Effector memory CD4-positive, alpha-beta T cell (primary cell): ENCODE results near the gene NCOA7.
A peak's percentile ranks its signal among the peaks of the same experiment; 100 is the strongest.

Experiments used
- DNase-seq, 3 donors: peaks; one replicate each; pipeline ENCODE4 v3.0.0-alpha.2; 2020
- H3K27ac ChIP-seq: 2 replicates; pipeline ENCODE4 v1.7.0; 2013; ENCODE audit warnings: mild to moderate bottlenecking, low read length, moderate library complexity; ENCODE audit not compliant: insufficient read depth, poor library complexity, severe bottlenecking
- H3K27me3 ChIP-seq: replicated peaks from 2 replicates; pipeline ENCODE4 v1.7.0; 2013; ENCODE audit warnings: mild to moderate bottlenecking, low read length; ENCODE audit not compliant: insufficient read depth, control insufficient read depth, poor library complexity, severe bottlenecking
- H3K36me3 ChIP-seq: 2 replicates; pipeline ENCODE4 v1.7.0; 2013; ENCODE audit warnings: mild to moderate bottlenecking, low read length, moderate library complexity; ENCODE audit not compliant: control insufficient read depth, insufficient read depth
- H3K4me1 ChIP-seq: 2 replicates; pipeline ENCODE4 v1.7.0; 2013; ENCODE audit warnings: low read length, mild to moderate bottlenecking; ENCODE audit not compliant: control insufficient read depth, insufficient read depth, poor library complexity, severe bottlenecking
- H3K4me3 ChIP-seq: 2 replicates; pipeline ENCODE4 v1.7.0; 2013; ENCODE audit warnings: low read length, low read depth, mild to moderate bottlenecking; ENCODE audit not compliant: insufficient read depth, poor library complexity, severe bottlenecking
- H3K9me3 ChIP-seq: 2 replicates; pipeline ENCODE4 v1.7.0; 2013; ENCODE audit warnings: mild to moderate bottlenecking, low read length, moderate library complexity; ENCODE audit not compliant: control insufficient read depth

NCOA7 gene

DNA sequence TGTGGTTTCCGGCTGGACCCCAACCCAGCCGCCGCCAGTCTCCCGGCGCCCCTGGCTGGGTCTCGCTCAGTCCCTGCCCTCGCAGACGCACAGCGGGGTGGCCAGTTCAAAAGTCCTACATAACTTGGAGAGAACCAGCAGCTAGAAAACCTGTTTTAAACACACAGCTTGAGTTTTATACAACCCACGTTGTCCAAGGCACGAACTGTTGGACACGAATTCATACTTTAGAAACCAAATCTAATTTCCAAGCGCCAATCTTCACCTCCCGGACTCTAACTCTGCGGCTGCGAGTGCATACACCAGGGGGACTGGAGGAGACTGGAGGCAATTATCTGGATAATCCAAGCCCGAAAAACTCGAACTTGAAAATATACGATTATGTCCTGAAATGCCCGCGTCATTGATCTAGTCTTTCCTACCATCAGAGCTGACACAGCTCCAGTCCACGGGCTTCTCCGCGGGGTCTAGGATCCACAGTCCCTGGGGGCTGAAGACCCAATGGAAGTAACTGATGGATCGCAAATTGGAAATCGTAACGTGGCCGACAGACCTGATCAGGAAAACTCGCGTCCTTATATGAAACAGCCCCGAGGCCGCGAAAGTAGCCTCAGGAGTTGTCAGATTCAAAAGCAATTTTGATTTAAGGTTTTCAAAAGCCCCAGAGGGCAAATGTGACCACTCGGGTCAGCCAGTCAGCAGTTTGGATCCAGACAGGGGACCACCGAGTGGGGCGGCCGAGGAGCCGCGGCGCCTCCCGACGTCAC lies 42.2 kb upstream of the NCOA7 start:
- H3K27me3 ChIP-seq: peaks cover 36% of the 10 kb centered on the region
- no peak for DNase-seq
- H3K27ac ChIP-seq: no peak overlapping the region
- no peaks in the 10 kb centered on the region for H3K9me3 ChIP-seq
- peaks cover 17% of the 10 kb centered on the region for H3K4me1 ChIP-seq
- H3K4me3 ChIP-seq: peak overlapping the region; percentile 66
- no peaks in the 10 kb centered on the region for H3K36me3 ChIP-seq

DNA sequence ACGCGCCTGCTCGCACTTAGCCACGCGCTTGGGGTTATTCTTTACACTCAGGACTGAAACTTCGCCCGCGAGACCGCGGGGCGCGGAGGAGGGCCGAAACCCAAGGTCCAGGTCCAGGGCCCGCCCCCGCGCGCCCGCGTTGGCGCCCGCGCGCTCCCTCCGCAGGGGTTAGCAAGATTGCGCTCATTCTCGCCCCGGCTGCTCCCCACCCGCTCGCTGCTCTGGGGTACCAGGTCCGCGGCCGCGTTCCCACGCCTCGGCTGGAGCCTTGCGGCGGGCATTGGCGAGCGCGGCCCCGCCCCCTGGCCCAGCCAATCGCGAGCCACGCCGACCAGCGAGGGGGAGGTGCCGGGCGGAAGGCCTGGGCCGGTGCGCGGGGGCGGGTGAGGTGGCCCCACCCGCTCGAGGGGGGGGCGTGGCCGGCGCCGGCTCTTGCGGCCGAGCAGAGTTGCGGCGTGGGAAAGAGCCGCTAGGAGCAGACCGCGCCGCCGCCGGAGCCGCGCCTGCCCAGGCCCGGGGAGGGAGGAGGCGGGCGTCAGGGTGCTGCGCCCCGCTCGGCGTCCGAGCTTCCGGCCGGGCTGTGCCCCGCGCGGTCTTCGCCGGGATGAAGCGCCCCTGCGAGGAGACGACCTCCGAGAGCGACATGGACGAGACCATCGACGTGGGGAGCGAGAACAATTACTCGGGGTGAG lies 41.4 kb upstream of the NCOA7 start, which contains the start of gene HEY2:
Gene HEY2, plus strand, starts transcription at position 460 of the 692 bp plus-strand sequence. Its CDS starts 145 bp downstream, at position 605.
- Histone ChIP-seq H3K4me1 (peaks cover 17% of the 10 kb centered on the region), H3K36me3 (no peaks in the 10 kb centered on the region), H3K27me3 (peaks cover 36% of the 10 kb centered on the region), H3K27ac (no peak within 1 kb of the TSS), H3K9me3 (no peaks in the 10 kb centered on the region), H3K4me3 (peak within 1 kb of the TSS; percentile 66)
- peak; percentile 67 to 78 (median 76) for DNase-seq

DNA sequence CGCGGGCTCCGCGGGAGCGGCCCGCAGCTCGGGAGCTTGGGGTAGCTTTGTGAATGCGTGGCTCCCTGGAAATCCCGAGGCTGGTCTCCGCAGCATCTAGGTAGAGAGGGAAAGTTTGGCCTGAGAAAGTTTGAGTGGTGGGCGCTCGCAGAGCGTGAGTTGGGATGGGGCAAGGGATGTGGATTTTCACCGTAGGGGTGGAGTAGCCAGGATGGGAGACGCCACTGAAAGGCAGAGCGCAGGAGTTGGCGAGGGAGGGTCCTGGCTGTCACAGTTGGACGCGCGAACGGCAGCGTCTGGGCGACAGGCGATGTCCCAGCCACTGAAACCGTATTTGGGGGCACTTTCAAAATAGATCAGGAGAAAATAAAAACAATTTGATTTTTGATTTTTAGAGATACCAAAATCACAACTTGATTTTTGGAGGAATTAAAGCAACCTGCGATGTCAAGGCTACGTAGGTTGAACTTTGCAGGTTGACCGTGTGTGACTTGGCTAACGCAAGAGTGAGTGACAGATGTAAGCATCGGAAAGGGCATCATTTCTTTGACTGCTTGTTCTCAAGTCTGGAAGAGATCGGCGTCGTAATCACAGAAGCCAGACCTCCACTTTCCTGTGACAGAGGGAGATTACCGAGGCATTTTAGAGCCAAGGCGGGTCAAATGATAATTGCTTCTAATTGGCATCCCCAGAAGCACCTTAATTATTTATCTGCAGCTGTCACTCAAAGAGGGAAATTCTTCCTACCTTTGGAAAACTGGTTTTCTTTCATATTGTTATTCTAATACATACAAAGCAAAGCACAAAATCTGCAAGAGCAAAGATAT lies 40.7 kb upstream of the NCOA7 start:
- Histone ChIP-seq H3K4me1 (peaks cover 17% of the 10 kb centered on the region), H3K36me3 (no peaks in the 10 kb centered on the region), H3K27ac (no peak overlapping the region), H3K27me3 (peaks cover 36% of the 10 kb centered on the region), H3K4me3 (peak overlapping the region; percentile 51), H3K9me3 (no peaks in the 10 kb centered on the region)
- no peak for DNase-seq

DNA sequence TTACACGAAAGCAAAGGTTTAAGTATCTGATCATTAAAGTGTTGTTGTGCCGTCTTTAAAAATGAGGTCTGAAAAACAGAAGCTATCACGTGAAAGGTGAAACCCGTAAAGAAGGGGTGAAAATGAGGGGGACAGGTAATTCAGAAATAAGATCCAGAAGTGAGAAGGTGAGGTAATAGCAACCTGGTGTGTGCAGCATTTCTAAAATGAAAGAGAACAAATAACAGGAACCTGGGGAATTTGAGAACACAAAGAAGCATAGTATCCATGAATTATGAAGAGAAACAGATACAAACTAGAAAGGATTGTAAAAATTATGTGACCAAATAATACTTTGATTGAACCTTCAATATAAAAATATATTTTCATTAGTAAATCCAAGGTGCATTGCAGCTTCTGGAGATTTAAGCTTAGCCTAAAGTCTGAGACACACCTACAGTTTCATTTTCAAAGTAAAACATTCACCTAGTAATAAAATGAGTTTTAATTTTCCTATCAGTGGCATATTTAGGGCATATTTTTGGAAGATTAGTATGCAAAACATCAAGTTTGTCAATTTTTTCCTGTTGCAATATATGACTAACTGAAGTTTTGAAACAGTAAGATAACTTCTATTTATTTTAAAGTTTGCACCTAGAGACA lies 39.9 kb upstream of the NCOA7 start:
- no peak for DNase-seq
- Histone ChIP-seq H3K27me3 (peaks cover 36% of the 10 kb centered on the region), H3K36me3 (no peaks in the 10 kb centered on the region), H3K4me1 (peaks cover 17% of the 10 kb centered on the region), H3K4me3 (no peak overlapping the region), H3K27ac (no peak overlapping the region), H3K9me3 (no peaks in the 10 kb centered on the region)

DNA sequence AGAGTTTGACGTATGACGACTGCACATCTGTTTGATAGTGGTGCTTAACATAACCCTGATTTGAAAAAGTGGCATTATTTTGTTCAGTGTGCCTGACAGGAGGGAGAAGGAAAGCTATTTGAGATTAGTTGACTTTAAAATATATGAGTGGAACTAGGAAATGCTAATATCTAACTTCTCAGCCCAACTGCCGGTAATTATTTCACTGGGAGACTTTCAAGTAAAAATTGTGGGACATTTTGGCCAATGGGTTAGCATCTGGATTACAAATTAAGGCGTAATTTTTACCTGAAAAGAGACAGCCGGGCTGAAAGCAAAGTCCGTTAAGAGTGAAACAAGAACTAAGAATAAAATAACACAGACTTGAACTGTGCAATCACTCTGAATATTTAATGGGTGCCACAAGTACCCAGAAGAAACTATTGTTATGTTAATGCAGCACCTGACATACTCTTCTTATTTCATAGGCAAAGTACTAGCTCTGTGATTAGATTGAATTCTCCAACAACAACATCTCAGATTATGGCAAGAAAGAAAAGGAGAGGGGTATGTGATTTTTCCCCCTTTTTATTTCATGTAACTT lies 39.3 kb upstream of the NCOA7 start:
- no peak for DNase-seq
- no peaks in the 10 kb centered on the region for H3K9me3 ChIP-seq
- peaks cover 31% of the 10 kb centered on the region for H3K27me3 ChIP-seq
- H3K4me1 ChIP-seq: peaks cover 17% of the 10 kb centered on the region
- no peaks in the 10 kb centered on the region for H3K36me3 ChIP-seq
- H3K27ac ChIP-seq: no peak overlapping the region
- no peak overlapping the region for H3K4me3 ChIP-seq

DNA sequence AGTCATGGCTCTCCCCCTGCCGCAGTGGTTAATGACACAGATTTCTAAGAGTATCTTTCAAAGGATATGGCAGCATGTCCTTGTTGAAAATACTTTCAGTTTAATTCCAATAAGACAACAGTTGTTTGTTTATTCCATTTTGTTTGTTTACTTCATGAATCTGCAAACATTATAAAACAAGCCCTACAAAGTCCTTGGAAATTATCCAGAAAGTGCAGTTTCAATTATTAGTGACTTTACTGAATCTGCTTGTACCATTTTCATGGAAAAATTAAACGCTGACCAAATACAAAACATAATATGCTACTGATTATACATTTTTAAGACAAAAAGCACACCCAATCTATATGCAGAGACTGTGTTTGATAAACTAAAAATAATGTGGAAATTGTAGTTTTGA lies 38.0 kb upstream of the NCOA7 start:
- H3K36me3 ChIP-seq: no peaks in the 10 kb centered on the region
- DNase-seq: no peak
- no peak overlapping the region for H3K4me3 ChIP-seq
- no peak overlapping the region for H3K27ac ChIP-seq
- peaks cover 16% of the 10 kb centered on the region for H3K4me1 ChIP-seq
- H3K9me3 ChIP-seq: no peaks in the 10 kb centered on the region
- peaks cover 26% of the 10 kb centered on the region for H3K27me3 ChIP-seq

DNA sequence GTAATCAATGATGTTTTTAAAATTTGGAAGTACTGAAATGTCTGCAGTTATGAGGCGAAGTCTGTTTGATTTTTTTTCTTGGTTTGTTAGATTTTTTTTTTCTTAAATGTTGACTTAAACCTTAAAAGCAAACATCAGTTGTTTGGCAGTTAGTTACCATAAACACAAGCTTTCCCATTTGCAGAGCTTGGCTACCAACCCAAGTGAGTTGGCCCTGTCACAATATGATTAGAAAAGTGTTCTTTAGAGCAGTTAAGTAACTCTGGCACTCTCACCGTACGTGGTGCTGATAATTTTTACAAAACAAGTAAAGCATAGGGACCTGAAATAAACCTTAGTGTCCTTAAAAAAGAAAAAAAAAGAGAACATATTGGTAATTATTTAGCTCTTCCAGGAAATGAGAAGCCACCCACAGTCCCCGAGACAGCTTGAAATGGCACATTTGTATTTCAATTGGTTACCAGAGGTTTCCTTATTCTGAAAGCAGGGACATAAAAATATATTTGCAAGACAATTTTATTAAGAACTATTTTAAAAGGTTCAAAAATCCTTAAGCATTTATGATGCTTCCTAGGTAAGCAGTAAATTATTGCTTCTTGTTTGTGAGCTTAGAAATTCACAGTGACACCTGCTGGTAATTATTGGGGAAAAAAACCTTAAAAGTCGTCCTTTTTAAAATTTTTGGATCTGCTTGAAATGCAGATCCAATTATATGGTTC lies 37.4 kb upstream of the NCOA7 start:
- Histone ChIP-seq H3K27ac (no peak overlapping the region), H3K27me3 (peaks cover 23% of the 10 kb centered on the region), H3K4me3 (no peak overlapping the region), H3K36me3 (no peaks in the 10 kb centered on the region), H3K4me1 (peaks cover 10% of the 10 kb centered on the region), H3K9me3 (no peaks in the 10 kb centered on the region)
- no peak for DNase-seq

DNA sequence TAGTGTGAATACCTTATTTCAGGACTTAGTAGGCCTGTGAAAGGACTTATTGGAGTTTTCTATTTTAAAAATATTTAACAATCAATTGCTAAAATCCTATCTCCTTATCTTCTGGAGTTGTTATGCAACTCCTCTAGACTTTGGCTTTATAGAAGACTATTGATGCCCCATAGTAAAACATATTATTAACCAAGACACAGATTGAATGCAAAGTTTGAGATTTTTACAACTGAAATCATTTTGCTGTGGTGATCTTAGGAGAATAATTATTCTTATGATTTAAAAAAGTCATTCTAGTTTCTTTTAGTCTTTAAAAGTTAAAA lies 36.9 kb upstream of the NCOA7 start:
- Histone ChIP-seq H3K4me1 (peaks cover 6% of the 10 kb centered on the region), H3K9me3 (no peaks in the 10 kb centered on the region), H3K36me3 (no peaks in the 10 kb centered on the region), H3K4me3 (no peak overlapping the region), H3K27me3 (peaks cover 18% of the 10 kb centered on the region), H3K27ac (no peak overlapping the region)
- DNase-seq: no peak

DNA sequence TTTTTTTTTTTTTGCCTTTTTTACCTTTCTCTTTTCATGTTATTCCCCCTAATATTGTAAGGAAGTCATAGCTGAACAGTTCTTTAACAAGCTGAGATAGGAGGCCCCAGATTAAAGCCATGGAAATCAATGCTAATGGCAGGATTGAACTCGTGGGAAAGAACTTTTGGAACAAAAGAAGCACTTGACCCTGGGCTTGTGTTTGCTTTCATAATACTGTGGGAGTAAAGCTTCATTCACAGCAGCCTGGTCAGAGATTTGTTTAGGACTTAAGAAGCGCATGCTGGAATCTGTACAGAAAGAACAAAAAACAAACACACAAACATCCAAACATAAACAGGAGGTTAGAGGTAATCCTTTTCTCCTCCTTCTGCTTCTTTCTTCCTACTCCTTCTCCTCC lies 36.2 kb upstream of the NCOA7 start:
- Histone ChIP-seq H3K4me3 (no peak overlapping the region), H3K4me1 (peaks cover 6% of the 10 kb centered on the region)

More for the DNA sequence above, 36.2 kb upstream of the NCOA7 start:
- DNase-seq: no peak
- no peaks in the 10 kb centered on the region for H3K9me3 ChIP-seq
- no peaks in the 10 kb centered on the region for H3K36me3 ChIP-seq
- no peak overlapping the region for H3K27ac ChIP-seq
- peaks cover 14% of the 10 kb centered on the region for H3K27me3 ChIP-seq
